OCI-LY7 (cell line): ENCODE measurements around the gene RRAGC. TPM values are rescaled to one million over a fixed set of nuclear protein-coding genes. Genes with fewer than 3 reads are reported as not detected.
A peak's percentile ranks its signal among the peaks of the same experiment; 100 is the strongest.

Experiments used
- BruUV-seq: library from RNA; stranded (reverse); fragments of 400-500 nt; replicated peaks from 2 replicates; lab custom pipeline; 2021; lab: Mats Ljungman, UMichigan
- CTCF ChIA-PET: fragments of 300-600 bp; sonication (Branson Sonifier 250); formaldehyde crosslinking; loops from one replicate; lab custom pipeline; 2022; ENCODE audit warnings: antibody characterized with exemption; ENCODE audit not compliant: unreplicated experiment; lab: Charles Lee
- POLR2A ChIA-PET: fragments of 300-600 bp; sonication (Branson Sonifier 250); formaldehyde crosslinking; loops from one replicate; lab custom pipeline; 2022; ENCODE audit warnings: antibody characterized with exemption; lab: Charles Lee
- DNase-seq: peaks from one replicate; pipeline ENCODE4 v3.0.0-alpha.2; 2015; ENCODE audit warnings: low spot score
- H2AFZ ChIP-seq: fragments of 200-600 bp; sonication (generic), shearing (Covaris generic); 2 replicates; pipeline ENCODE4 v1.6.1; 2014; ENCODE audit warnings: mild to moderate bottlenecking, antibody characterized with exemption, low read length, moderate library complexity
- H3K27ac ChIP-seq: fragments of 200-600 bp; sonication (generic); 2 replicates; pipeline ENCODE4 v1.5.1; 2014; ENCODE audit warnings: mixed run types, low read depth, mild to moderate bottlenecking, moderate library complexity, low read length, inconsistent platforms; ENCODE audit not compliant: poor library complexity, severe bottlenecking
- H3K36me3 ChIP-seq: fragments of 200-600 bp; sonication (generic); 2 replicates; pipeline ENCODE4 v1.6.1; 2014; ENCODE audit warnings: mild to moderate bottlenecking, antibody characterized with exemption, low read length, moderate library complexity, mixed read lengths; ENCODE audit not compliant: insufficient read depth
- H3K4me1 ChIP-seq: fragments of 200-600 bp; sonication (generic); 2 replicates; pipeline ENCODE4 v1.5.1; 2014; ENCODE audit warnings: mild to moderate bottlenecking, low read length; ENCODE audit not compliant: insufficient read depth, poor library complexity, severe bottlenecking
- H3K4me2 ChIP-seq: fragments of 200-600 bp; sonication (generic); 2 replicates; pipeline ENCODE4 v1.6.1; 2014; ENCODE audit warnings: mild to moderate bottlenecking, low read length
- H3K4me3 ChIP-seq: fragments of 200-600 bp; sonication (generic); 2 replicates; pipeline ENCODE4 v1.5.1; 2014; ENCODE audit warnings: mild to moderate bottlenecking, low read depth, low read length; ENCODE audit not compliant: poor library complexity, severe bottlenecking
- H3K79me2 ChIP-seq: fragments of 200-600 bp; sonication (generic); 2 replicates; pipeline ENCODE4 v1.6.1; 2016; ENCODE audit warnings: low read depth, mild to moderate bottlenecking, low read length, moderate library complexity, mixed read lengths; ENCODE audit not compliant: insufficient read depth
- H3K9me2 ChIP-seq: fragments of 200-600 bp; sonication (generic); 2 replicates; pipeline ENCODE4 v1.6.1; 2016; ENCODE audit warnings: mild to moderate bottlenecking, low read length, mixed read lengths; ENCODE audit not compliant: insufficient read depth
- H3K9me3 ChIP-seq: fragments of 200-600 bp; sonication (generic); 2 replicates; pipeline ENCODE4 v1.6.1; 2014; ENCODE audit warnings: mild to moderate bottlenecking, mixed run types, low read length, mixed read lengths
- H4K20me1 ChIP-seq: fragments of 200-600 bp; sonication (generic); 2 replicates; pipeline ENCODE4 v1.6.1; 2014; ENCODE audit warnings: mild to moderate bottlenecking, antibody characterized with exemption, low read length, moderate library complexity, mixed read lengths; ENCODE audit not compliant: insufficient read depth
- CTCF ChIP-seq: fragments of 200-600 bp; sonication (generic); conservative IDR thresholded peaks from 2 replicates; pipeline ENCODE4 v1.5.1; 2014; ENCODE audit warnings: mild to moderate bottlenecking, antibody characterized with exemption, low read length, moderate library complexity, mixed read lengths
- EZH2phosphoT487 ChIP-seq: fragments of 200-600 bp; sonication (generic); IDR thresholded peaks from 2 replicates; pipeline ENCODE4 v1.6.1; 2018; ENCODE audit warnings: low read depth, borderline replicate concordance, mild to moderate bottlenecking, mixed run types, antibody characterized with exemption, low read length, moderate library complexity, mixed read lengths
- intact Hi-C: fragments of 100-400 bp; cut with micrococcal nuclease; formaldehyde crosslinking; loops from one replicate; pipeline ENCODE4 v1.10.0; 2022; ENCODE audit not compliant: unreplicated experiment
- total RNA-seq, 2 experiments: library from RNA; depleted of rRNA in 1 of 2; stranded (reverse); fragments of >200 nt in 1 of 2; shearing (Covaris generic) in 1 of 2; gene quantifications; 2 replicates each; pipeline ENCODE4 v1.2.3, GENCODE V29; 2014 to 2022

The RRAGC gene
- total RNA-seq, 2 experiments from 2014 or later, result 4.8 to 19.6 TPM

DNA sequence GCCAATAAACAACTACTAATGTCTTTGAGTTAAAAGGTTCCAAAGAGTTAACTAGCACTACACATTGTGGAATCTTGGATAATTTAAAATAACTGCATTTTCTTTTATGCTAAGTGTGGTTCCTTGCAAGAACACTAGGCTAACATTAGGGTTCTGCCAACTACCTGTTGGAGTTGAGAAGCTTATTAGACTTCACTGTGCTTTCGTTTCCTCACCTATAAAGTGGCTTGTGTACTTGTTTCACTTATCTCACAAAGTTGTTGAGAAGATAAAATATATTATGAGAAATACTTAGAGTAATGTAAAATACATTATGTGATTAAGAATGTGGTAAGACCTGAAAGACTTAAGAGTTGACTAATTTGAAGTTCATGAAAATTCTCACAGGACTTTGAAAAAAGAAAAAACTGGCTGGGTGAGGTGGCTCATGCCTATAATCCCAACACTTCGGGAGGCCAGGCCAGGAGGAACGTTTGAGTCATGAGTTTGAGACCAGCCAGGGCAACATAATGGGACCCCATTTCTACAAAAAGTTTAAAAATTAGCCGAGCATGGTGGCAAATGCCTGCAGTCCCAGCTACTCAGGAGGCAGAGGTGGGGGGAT is 5.6 kb upstream of the RRAGC start:
- Histone ChIP-seq H3K4me1 (peaks cover 15% of the 10 kb centered on the region), H3K4me2 (no peak overlapping the region), H3K9me2 (no peaks in the 10 kb centered on the region), H3K36me3 (peaks cover 36% of the 10 kb centered on the region; the same call in 1 of the 2 replicates), H3K4me3 (no peak overlapping the region), H3K27ac (no peak overlapping the region), H3K9me3 (no peaks in the 10 kb centered on the region), H3K79me2 (peaks cover 7% of the 10 kb centered on the region; the same call in 1 of the 2 replicates), H4K20me1 (no peaks in the 10 kb centered on the region), H2AFZ (no peak overlapping the region)
- intact Hi-C loops, result no loop called here
- no peak for TF ChIP-seq CTCF
- ChIA-PET CTCF (no interaction called here), POLR2A (interaction anchor here (0.6 kb wide), 1 partner anchor 9 kb away, joined by 3 read pairs; no protein-coding TSS in a partner anchor)
- no TSS peak for BruUV-seq
- no peak for DNase-seq

- peak overlapping the region; percentile 92 for H3K4me2 ChIP-seq
- no peak for DNase-seq
- H3K9me3 ChIP-seq, result no peaks in the 10 kb centered on the region
- peak overlapping the region; percentile 91 for H3K4me3 ChIP-seq
- H3K27ac ChIP-seq, result no peak overlapping the region
- ChIA-PET POLR2A (interaction anchor here (0.6 to 1.2 kb wide), 2 partner anchors 11 to 19 kb away, joined by 3 to 5 read pairs; no protein-coding TSS in a partner anchor), CTCF (no interaction called here)
- TF ChIP-seq EZH2phosphoT487 (no peak), CTCF (no peak)
- 0 out of 2 replicates have a peak, but pooled peaks cover 4% of the 10 kb centered on the region for H4K20me1 ChIP-seq
- peaks cover 36% of the 10 kb centered on the region for H3K36me3 ChIP-seq
- BruUV-seq, result TSS peak; percentile 62
- H3K79me2 ChIP-seq, result peaks cover 32% of the 10 kb centered on the region
- peaks cover 18% of the 10 kb centered on the region for H3K4me1 ChIP-seq
- peak overlapping the region; percentile 97; the same call in 1 of the 2 replicates for H2AFZ ChIP-seq
- H3K9me2 ChIP-seq, result no peaks in the 10 kb centered on the region
- intact Hi-C loops, result no loop called here
These were observed 853 bp upstream of the RRAGC start for GRCh38 chr1:38860454-38860795.
